H4 (cell line): Measurements from ENCODE around the gene TTC9B. TPM values are rescaled to one million over a fixed set of nuclear protein-coding genes. Genes with fewer than 3 reads are reported as not detected.
"Not testable (repeated sequence)": the region's sequence is repeated elsewhere in the genome, so short reads cannot be mapped to it uniquely, and the experiment has no call there.

Source experiments
- DNase-seq: peaks from one replicate; pipeline ENCODE4 v3.0.0-alpha.2; 2015; ENCODE audit warnings: low spot score
- total RNA-seq: library from RNA; depleted of rRNA; stranded (reverse); fragments of >200 nt; shearing (Covaris generic); gene quantifications from 2 replicates; pipeline ENCODE4 v1.2.3, GENCODE V29; 2014

TTC9B gene
- total RNA-seq, 1 experiment from 2014 or later = not detected

DNA sequence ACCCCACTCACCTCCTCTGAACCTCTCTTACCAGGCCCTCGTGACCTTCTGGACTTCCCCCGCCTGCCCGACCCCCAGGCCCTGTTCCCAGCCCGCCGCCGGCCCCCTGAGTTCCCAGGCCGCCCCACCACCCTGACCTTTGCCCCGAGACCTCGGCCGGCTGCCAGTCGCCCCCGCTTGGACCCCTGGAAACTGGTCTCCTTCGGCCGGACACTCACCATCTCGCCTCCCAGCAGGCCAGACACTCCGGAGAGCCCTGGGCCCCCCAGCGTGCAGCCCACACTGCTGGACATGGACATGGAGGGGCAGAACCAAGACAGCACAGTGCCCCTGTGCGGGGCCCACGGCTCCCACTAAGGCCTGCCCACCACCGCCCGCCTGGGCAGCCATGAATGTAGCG, 3.2 kb downstream of the TTC9B start:
- DNase-seq = no peak

DNA sequence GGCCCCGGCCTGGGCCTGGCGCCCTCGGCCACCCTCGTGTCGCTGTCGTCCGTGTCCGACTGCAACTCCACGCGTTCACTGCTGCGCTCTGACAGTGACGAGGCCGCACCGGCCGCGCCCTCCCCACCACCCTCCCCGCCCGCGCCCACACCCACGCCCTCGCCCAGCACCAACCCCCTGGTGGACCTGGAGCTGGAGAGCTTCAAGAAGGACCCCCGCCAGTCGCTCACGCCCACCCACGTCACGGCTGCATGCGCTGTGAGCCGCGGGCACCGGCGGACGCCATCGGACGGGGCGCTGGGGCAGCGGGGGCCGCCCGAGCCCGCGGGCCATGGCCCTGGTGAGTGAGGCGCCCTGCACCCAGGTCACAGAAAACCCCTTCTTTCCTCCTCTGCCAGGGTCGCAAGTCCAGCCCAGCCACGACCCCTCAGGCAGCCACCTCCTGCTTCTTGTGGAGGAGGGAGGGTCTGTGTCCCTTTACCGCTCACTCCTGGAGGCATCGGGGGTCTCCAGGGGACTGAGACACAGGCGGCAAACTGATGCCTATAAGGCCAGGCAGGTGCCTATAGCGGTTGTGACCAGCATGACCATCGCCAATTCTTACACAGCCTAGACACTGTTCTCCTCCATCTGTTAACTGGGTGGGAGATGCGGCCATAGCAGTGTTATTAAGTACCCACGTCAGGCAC, 4.2 kb downstream of the TTC9B start:
- no peak for DNase-seq

DNA sequence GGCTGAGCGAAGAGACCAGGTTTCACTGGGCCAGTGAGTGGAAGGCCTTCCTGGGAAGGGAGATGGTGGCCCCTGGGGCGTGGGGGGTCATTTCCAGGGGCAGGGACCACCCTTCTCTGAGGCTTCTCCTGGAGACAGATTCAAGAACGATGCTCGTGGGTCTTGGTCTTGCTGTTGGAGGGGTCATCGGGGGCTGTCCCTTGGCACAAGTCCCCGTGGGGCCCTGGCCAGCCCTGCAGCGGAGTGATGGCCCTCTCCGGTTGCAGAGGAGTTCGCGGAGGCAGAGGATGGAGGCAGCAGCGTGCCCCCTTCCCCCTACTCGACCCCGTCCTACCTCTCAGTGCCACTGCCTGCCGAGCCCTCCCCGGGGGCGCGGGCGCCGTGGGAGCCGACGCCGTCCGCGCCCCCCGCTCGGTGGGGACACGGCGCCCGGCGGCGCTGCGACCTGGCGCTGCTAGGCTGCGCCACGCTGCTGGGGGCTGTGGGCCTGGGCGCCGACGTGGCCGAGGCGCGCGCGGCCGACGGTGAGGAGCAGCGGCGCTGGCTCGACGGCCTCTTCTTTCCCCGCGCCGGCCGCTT, 4.8 kb downstream of the TTC9B start:
- DNase-seq = no peak

DNA sequence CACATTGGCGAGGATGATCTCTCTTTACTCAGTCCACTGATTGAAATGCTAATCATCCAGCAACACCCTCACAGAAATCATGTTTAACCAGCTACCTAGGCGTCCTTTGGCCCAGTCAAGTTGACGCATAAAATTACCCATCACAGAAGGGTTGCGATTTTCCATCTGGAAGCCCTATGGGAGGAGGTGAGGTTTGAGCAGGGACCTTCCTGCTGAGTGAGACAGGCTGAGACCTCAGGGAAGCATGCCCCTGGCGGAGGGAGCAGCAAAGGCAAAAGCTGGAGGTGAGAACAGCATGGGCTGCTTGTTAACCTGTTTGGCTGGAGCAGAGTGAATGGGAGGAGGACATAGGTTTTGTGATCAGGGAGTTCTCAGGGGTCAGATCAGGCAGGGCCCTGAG, 7.3 kb downstream of the TTC9B start:
- DNase-seq = no peak

DNA sequence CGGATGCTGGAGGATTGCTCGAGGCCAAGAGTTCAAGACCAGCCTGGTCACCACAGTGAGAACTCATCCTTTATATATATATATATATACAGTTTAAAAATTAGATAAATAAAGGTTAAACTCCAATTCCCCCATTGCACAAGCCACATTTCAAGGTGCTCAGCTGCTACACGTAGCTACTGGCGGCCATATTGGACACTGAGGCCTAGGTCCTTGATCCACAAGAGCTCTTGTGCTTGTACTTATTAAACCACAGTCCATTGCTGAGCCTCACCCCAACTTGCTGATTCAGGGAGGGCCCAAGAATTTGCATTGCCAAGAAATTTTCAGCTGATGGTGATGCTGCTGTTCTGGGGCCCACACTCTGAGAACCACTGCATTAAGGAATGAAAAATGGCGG, 9.6 kb downstream of the TTC9B start:
- DNase-seq = no peak

DNA sequence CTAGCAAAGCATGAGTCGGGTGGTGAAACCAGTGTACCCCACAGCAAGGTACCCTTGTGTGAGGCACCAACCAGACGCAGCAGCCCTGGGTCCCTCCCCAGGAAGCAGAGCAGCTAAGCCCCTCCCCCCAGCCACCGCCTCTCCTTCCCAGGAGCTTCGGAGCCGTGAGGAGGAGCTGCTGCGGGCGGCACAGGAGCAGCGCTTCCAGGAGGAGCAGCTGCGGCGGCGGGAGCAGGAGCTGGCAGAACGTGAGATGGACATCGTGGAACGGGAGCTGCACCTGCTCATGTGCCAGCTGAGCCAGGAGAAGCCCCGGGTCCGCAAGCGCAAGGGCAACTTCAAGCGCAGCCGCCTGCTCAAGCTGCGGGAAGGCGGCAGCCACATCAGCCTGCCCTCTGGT, 12.4 kb downstream of the TTC9B start:
- no peak for DNase-seq

DNA sequence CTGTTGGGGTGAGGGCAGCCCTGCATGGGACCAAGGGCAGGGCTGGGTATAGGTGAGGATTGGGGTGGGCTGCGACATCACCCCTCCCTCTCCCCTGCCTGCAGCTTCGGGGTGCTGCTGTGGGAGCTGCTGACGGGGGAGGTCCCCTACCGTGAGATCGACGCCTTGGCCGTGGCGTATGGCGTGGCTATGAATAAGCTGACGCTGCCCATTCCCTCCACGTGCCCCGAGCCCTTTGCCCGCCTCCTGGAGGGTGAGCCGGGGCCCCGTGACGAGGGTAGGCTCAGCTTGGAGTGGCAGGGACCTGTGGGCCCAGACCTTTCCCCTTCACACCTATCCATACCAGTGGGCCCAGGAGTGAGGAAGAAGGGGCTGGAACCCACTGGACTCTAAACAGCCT, 13.8 kb downstream of the TTC9B start:
- DNase-seq = no peak

DNA sequence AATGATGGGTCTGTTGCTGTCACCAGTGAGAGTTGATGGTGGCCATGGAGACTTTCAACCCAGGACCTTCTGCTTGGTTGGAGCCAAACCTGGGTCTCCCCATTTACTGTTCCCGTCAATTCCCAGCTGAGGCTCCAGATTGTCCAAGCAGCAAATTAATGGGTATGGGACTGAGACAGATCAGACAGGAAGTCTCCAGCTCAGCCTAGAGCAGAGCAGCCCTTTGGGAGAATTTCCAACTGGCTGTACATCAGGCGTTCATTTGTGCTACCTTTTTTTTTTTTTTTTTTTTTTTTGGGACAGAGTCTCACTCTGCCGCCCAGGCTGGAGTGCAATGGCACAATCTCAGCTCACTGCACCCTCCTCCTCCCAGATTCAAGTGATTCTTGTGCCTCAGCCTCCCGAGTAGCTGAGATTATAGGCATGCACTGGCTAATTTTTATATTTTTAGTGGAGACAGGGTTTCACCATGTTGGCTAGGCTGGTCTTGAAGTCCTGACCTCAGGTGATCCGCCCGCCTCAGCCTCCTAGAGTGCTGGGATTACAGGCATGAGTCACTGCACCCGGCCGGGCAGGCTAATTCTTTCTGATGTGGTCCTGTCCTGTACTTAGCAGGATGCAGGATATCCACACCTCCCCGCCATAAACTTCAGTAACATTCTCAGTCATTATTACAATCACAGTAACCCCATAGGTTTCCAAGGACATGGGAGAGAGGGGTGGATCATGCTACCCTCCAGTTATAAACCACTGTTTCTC, 17.7 kb downstream of the TTC9B start:
- no peak for DNase-seq

DNA sequence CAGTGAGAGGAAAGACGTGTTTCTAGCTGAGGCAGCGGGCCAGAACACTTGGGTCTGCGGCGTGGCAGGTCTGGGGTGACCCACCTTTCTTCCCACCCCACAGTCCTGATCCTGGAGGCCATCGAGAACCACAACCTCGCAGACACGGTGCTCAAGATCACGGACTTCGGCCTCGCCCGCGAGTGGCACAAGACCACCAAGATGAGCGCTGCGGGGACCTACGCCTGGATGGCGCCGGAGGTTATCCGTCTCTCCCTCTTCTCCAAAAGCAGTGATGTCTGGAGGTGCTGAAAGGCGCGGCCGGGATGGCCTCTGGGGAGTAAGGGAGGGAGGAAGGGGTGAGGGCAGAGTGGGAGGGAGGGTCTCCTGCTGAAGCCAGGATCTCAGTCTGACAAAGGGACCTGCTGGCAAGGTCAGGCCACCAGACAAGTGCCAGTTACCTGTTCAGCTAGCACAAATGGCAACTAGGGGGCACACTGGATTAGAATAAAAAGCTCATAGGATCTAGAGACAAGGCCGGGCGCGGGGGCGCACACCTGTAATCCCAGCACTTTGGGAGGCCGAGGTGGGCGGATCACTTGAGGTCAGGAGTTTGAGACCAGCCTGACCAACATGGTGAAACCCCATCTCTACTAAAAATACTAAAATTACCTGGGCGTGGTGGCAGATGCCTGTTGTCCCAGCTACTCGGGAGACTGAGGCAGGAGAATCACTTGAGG, 19.8 kb downstream of the TTC9B start:
- DNase-seq = no peak

DNA sequence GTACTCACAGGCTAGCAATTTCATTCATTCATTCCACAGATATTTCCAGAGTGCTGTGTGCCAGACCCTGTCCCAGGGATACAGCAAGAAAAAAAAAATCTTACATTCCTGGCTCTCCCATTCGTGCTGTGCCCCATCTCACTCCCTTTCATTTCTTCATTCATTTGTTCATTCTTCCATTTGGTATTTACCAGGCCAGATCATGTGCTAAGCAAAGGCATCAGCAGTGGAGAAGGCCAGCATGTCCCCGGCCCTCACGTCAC, 24.7 kb downstream of the TTC9B start:
- no peak for DNase-seq

DNA sequence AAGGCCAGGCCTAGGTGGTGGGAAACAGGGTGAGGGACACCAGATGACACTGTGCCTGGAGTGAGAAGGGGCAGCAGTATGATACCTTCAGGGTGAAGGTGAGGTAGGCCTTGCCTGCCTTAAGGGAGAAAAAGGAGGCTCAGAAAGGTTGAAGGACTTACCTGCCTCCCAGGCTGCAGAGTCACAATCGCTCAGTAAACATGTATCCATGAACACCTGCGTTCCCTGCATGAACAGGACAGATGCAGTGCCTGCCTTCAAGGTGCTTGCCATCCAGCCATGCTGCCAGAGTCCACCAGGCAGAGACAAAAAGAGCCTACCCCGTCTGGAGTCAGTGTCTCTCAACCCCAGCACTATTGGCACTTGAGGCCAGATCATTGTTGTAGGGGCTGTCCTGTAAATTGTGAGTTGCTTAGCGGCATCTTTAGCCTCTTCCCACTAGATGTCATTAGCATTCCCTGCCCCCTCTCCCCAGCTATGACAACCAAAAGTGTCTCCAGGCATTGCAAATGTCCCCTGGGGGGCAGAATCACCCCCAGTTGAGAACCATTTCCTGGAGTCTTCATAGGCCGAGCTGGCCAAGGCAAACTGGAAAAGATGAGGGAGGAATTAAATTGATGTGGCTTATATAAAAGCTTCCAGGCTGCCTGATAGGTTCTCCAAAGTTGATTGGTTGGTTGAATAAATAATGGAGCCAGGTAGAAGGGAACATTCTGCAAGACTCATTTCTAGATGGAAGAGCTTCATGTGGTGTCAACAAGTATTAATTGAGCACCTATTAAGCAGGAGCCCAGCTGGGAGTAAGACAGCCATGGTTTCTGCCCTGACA, 25.2 kb downstream of the TTC9B start:
- DNase-seq = no peak

DNA sequence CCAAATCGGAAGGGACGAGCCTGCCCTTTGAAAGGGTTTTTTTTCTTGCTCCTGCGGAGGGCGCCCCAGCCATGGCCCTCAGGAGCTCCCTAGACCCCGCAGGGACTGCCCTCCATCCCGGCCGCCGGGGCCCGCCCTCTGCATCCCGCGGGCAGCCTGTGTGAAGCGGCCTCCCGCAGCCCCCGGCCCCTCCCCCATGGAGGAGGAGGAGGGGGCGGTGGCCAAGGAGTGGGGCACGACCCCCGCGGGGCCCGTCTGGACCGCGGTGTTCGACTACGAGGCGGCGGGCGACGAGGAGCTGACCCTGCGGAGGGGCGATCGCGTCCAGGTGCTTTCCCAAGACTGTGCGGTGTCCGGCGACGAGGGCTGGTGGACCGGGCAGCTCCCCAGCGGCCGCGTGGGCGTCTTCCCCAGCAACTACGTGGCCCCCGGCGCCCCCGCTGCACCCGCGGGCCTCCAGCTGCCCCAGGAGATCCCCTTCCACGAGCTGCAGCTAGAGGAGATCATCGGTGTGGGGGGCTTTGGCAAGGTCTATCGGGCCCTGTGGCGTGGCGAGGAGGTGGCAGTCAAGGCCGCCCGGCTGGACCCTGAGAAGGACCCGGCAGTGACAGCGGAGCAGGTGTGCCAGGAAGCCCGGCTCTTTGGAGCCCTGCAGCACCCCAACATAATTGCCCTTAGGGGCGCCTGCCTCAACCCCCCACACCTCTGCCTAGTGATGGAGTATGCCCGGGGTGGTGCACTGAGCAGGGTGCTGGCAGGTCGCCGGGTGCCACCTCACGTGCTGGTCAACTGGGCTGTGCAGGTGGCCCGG, 26.1 kb downstream of the TTC9B start:
- DNase-seq = no peak

DNA sequence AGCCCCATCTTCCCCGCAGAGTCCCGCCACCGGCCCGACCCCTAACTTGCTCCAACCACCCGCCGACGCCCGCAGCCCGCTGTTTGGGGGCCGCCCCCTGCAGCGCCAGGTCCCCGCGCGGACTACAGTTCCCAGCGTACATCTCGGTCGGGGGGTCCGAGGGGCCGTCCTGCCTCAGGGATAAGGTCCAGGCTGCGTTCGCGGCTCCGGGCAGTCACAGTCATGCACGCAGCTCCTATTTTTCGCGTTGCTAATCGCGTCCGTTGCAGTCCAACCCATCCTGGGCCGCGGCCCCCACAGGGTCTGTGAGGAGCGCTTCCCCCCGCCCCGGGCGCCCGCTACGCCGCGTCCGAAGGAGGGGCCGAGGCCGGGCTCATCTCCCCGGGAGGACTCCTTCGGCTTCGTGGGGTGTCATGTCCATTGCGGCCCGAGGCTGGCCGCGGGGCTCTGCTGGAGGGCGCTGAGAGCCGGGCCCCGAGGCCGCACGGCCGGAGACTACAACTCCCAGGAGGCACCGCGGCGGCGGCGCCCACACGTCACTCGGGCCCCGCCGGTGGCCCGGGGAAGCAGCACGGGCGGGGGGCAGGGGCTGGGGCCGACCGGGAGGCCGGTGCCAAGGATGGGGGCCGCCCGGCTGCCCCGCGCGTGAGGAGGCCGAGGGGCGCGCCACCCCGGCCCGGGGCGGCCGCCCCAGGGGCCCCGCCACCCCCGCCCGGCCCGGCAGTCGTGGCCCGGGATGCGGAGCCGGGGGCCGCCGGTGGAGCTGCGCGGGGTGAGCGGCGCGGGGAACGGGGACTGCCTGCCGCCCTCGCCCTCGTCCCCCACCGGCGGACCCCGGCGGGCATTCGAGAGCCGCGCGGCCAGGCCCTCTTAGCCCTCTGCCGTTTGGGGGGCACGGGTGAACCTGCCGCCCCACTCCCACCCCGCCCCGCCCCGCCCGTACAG, 27.0 kb downstream of the TTC9B start, which contains the start of gene MAP3K10:
Gene MAP3K10 (plus strand): TSS at position 536 of the 945 bp plus-strand sequence. CDS start 606 bp downstream, outside the sequence.
- DNase-seq = peak; percentile 30

DNA sequence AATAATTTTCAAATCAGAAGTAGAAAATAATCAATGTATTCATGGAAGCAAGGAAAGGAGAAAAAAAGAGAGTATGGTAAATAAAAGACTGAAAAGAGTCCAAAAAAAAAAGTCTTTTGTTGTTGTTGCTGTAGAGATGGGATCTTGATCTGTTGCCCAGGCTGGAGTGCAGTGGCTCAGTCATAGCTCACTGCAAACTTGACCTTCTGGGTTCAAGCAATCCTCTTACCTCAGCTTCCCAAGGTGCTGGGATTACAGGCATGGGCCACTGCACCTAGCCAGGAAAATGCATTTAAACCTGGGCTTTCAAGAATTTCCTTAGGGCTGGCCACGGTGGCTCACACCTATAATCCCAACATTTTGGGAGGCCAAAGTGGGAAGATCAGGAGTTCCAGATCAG, 33.9 kb downstream of the TTC9B start:
- DNase-seq = no peak

DNA sequence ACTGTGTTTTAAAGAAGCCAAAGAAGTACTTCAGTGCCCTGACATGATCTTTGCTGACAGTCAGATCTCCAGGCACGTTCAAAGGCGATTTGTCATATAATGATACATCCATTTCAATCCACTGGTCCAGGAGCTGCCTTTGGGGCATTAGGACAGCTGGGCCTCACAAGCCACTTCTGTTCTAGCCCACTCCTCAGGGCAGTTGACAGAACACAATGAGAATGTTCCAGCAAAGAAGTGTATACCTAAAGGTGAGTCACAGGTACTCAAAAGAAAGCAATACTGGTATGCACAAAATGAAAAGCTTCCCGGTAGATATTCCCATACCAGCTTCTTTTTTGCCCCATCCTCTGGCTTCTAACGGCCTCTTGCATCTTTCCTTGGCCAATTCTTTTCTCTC, 39.4 kb downstream of the TTC9B start:
- DNase-seq = no peak

DNA sequence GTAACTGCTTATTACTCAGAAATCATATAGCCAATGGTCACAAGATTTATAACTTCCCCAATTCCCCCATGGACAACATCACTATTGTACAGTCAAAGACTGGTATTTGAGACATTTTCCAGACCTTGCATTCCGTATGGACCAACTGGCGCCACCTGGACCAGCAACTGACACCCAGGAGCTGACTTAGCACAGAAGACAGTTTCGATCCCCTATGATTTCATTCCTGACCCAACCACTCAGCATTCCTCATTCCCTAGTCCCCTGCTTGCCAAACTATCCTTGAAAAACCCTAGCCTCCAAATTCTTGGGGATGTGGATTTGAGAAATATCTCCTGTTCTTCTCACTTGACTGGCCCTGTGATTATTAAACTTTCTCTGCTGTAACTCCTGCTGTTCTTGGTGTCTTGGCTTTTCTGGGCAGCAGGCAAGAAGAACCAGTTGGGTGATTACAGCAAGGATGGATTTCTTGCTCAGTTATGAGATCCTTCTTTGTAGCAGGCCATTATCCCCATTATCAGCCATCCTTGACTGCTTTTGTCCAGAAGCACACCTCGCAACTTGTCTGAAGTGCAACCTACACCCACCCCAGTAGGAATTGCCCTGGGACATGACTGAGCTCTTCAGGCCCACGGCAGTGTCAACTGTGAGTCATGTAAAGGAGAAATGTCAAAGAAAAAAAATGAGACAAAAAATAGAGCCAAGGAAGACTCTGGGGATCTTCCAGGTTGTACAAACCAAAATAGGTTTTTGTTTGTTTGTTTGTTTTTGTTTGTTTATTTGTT, 40.7 kb downstream of the TTC9B start:
- DNase-seq = no peak

DNA sequence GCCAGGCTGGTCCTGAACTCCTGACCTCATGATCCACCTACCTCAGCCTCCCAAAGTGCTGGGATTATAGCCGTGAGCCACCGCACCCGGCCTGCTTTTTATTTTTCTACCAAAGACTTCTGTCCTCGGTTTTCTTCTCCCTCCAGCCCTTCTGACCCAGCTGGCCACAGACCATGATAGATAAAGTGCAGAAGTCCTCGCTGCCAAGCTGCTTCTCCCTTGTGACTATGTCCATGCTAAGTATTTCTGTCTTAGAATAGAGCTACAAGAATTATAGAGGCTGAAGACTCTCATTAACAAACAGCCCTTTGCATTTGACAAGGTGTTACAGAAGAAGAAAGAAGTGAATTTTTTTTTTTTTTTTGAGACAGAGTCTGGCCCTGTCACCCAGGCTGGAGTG, 42.4 kb downstream of the TTC9B start:
- no peak for DNase-seq

DNA sequence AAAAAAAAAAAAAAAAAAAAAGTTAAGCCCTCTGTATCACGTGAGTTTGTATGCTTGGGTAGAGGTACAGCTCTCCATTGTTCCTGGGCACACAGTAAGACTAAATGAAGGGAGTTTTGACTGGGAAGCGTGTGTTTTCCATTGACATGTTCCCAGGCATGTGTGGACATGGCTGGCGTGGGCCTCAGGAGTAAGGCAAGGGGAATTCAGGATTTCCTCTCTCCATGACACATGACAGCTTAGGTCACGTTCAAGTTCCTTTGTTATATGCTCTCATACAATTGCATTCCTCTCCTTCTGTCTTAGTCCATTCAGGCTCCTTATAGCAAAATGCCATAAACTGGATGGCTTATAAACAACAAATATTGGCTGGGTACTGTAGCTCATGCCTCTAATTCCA, 44.1 kb downstream of the TTC9B start:
- DNase-seq = no peak

DNA sequence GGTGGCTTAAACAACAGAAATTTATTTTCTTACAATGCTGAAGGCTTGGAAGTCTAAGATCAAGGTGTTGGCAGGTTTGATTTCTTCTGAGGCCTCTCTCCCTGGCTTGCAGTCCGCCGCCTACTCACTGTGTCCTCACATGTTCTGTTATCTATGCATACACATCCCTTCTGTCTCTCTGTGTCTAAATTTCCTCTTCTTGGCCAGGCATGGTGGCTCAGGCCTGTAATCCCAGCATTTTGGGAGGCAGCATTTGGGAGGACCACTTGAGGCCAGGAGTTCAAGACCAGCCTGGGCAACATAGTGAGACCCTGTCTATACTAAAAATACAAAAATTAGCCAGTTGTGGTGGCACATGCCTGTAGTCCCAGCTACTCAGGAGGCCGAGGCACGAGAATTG, 46.9 kb downstream of the TTC9B start:
- DNase-seq = not testable (repeated sequence)
